Activated CD4-positive, alpha-beta T cell treated with anti-CD3 and anti-CD28 coated beads, Interleukin-2, amount 50 U/mL, for 16 hours (primary cell): Measurements from ENCODE around the gene RYR2.

ENCODE experiments used
- DNase-seq: peaks from one replicate; pipeline ENCODE4 v3.0.0-alpha.2; 2020

RYR2 gene

GRCh38 chr1:237383791-237384190 is 341.8 kb downstream of the RYR2 start:
- DNase-seq = no peak

GRCh38 chr1:237384213-237384612 is 342.2 kb downstream of the RYR2 start:
- no peak for DNase-seq

GRCh38 chr1:237386362-237387143 is 344.6 kb downstream of the RYR2 start:
- DNase-seq = peak; percentile 20

- DNase-seq = no peak
These were observed 345.1 kb downstream of the RYR2 start for GRCh38 chr1:237387144-237387505.

GRCh38 chr1:237390823-237391222 is 348.8 kb downstream of the RYR2 start:
- no peak for DNase-seq

GRCh38 chr1:237393632-237394031 is 351.6 kb downstream of the RYR2 start:
- no peak for DNase-seq

- no peak for DNase-seq
These were observed 352.3 kb downstream of the RYR2 start for GRCh38 chr1:237394281-237394680.

- no peak for DNase-seq
These were observed 354.4 kb downstream of the RYR2 start for GRCh38 chr1:237396426-237396825.

- no peak for DNase-seq
These were observed 356.8 kb downstream of the RYR2 start for GRCh38 chr1:237398751-237399150.

GRCh38 chr1:237405912-237406311 is 363.9 kb downstream of the RYR2 start:
- no peak for DNase-seq

GRCh38 chr1:237411621-237412020 is 369.6 kb downstream of the RYR2 start:
- DNase-seq = peak; percentile 39

GRCh38 chr1:237416924-237417655 is 375.1 kb downstream of the RYR2 start:
- DNase-seq = no peak

GRCh38 chr1:237428809-237429208 is 386.8 kb downstream of the RYR2 start:
- no peak for DNase-seq

GRCh38 chr1:237429252-237429651 is 387.3 kb downstream of the RYR2 start:
- DNase-seq = no peak

- no peak for DNase-seq
These were observed 389.5 kb downstream of the RYR2 start for GRCh38 chr1:237431448-237431847.

- DNase-seq = no peak
These were observed 398.4 kb downstream of the RYR2 start for GRCh38 chr1:237440346-237440745.

GRCh38 chr1:237444120-237444790 is 402.3 kb downstream of the RYR2 start:
- DNase-seq = no peak

GRCh38 chr1:237448042-237448441 is 406.1 kb downstream of the RYR2 start:
- no peak for DNase-seq

- DNase-seq = no peak
These were observed 415.6 kb downstream of the RYR2 start for GRCh38 chr1:237457573-237457972.

GRCh38 chr1:237467320-237467719 is 425.3 kb downstream of the RYR2 start:
- no peak for DNase-seq

GRCh38 chr1:237470712-237471338 is 428.8 kb downstream of the RYR2 start:
- no peak for DNase-seq

GRCh38 chr1:237471377-237471776 is 429.4 kb downstream of the RYR2 start:
- DNase-seq = no peak

GRCh38 chr1:237471956-237472355 is 430.0 kb downstream of the RYR2 start:
- DNase-seq = no peak
